RWPE2 (cell line): ENCODE data around the gene EEFSEC.

Experiments used
- ATAC-seq: fragments of 200-7000 bp; cut with Tn5 transposase; 3 replicates; pipeline ENCODE4 v1.9.1; 2021; ENCODE audit warnings: low read depth
- DNase-seq: peaks from one replicate; pipeline ENCODE4 v3.0.0-alpha.2; 2020; ENCODE audit warnings: low spot score
- H3K27ac ChIP-seq: fragments of 450-650 bp; 2 replicates; pipeline ENCODE4 v1.5.1; 2017; ENCODE audit warnings: mild to moderate bottlenecking; ENCODE audit not compliant: poor library complexity, severe bottlenecking
- H3K27me3 ChIP-seq: fragments of 250-450 bp; sonication (Bioruptor Pico); 2 replicates; pipeline ENCODE4 v1.5.1; 2021; ENCODE audit warnings: mild to moderate bottlenecking, moderate library complexity; ENCODE audit not compliant: insufficient read depth, poor library complexity, severe bottlenecking
- H3K36me3 ChIP-seq: fragments of 250-450 bp; sonication (Bioruptor Pico); 2 replicates; pipeline ENCODE4 v1.5.1; 2020; ENCODE audit warnings: low read depth, mild to moderate bottlenecking, moderate library complexity
- H3K4me1 ChIP-seq: fragments of 250-450 bp; sonication (Bioruptor Pico); 2 replicates; pipeline ENCODE4 v1.5.1; 2021; ENCODE audit warnings: mild to moderate bottlenecking, moderate library complexity; ENCODE audit not compliant: insufficient read depth, poor library complexity, severe bottlenecking
- H3K4me3 ChIP-seq: fragments of 250-450 bp; sonication (Bioruptor Pico); 2 replicates; pipeline ENCODE4 v1.5.1; 2021; ENCODE audit warnings: mild to moderate bottlenecking, moderate library complexity; ENCODE audit not compliant: severe bottlenecking
- H3K9me3 ChIP-seq: fragments of 250-450 bp; sonication (Bioruptor Pico); 2 replicates; pipeline ENCODE4 v1.5.1; 2021; ENCODE audit warnings: mild to moderate bottlenecking, moderate library complexity; ENCODE audit not compliant: severe bottlenecking
- TF ChIP-seq, protein P1 (sequence below): fragments of 450-650 bp; IDR thresholded peaks from one replicate; pipeline ENCODE4 v1.5.1; 2017; ENCODE audit warnings: mild to moderate bottlenecking, moderate library complexity; ENCODE audit not compliant: poor library complexity, severe bottlenecking

The EEFSEC gene

DNA sequence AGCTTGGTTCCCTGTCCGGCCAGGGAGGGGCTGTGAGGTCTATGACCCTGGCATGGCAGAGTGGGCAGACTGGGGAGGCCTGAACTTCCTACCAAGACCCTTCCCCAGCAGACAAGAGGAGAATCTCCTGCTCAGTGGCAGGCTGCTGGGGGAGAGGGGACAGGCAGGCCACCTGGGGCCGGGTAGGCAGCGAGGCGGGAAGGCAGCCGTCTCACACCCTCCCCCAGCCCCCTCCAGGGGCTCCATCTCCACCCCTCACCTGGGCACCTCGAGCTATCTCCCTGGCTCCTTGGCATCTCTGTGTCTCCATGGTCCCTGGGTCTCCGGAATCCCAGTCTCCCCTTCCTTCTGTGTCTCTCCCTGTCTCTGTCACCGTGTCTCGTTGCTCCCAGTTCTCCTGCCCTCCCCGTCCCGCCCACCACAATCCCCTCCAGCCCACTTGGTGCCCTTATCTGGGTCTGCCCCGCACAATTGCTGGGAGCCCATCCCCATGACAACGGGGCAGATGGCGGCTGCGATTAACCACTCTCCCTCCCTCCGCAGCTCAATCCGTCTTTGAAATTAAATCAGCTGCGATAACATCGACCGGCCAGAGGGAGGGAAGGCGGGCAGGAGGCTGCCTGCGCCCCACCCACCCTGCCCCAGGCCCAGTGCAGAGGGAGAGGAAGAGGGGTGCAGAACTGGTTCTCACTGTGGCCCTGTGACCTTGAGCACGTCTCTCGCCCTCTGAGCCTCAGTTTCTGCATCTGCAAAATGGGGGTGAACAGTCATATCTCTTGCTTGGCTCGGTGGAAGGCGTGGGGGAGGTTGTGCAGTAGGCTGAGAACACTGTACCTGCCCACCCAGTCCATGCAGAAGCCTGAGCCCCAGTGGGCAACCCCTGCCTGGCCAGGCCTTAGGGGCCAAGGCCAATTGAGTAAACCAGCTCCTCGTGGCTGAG is 303.8 kb downstream of the EEFSEC start:
- TF ChIP-seq, protein P1, sequence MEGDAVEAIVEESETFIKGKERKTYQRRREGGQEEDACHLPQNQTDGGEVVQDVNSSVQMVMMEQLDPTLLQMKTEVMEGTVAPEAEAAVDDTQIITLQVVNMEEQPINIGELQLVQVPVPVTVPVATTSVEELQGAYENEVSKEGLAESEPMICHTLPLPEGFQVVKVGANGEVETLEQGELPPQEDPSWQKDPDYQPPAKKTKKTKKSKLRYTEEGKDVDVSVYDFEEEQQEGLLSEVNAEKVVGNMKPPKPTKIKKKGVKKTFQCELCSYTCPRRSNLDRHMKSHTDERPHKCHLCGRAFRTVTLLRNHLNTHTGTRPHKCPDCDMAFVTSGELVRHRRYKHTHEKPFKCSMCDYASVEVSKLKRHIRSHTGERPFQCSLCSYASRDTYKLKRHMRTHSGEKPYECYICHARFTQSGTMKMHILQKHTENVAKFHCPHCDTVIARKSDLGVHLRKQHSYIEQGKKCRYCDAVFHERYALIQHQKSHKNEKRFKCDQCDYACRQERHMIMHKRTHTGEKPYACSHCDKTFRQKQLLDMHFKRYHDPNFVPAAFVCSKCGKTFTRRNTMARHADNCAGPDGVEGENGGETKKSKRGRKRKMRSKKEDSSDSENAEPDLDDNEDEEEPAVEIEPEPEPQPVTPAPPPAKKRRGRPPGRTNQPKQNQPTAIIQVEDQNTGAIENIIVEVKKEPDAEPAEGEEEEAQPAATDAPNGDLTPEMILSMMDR, result no peak
- Histone ChIP-seq H3K27me3 (no peaks in the 10 kb centered on the region), H3K4me3 (no peak overlapping the region), H3K4me1 (no peaks in the 10 kb centered on the region), H3K9me3 (no peaks in the 10 kb centered on the region), H3K36me3 (no peaks in the 10 kb centered on the region), H3K27ac (no peak overlapping the region)
- no peak for ATAC-seq
- DNase-seq, result no peak

DNA sequence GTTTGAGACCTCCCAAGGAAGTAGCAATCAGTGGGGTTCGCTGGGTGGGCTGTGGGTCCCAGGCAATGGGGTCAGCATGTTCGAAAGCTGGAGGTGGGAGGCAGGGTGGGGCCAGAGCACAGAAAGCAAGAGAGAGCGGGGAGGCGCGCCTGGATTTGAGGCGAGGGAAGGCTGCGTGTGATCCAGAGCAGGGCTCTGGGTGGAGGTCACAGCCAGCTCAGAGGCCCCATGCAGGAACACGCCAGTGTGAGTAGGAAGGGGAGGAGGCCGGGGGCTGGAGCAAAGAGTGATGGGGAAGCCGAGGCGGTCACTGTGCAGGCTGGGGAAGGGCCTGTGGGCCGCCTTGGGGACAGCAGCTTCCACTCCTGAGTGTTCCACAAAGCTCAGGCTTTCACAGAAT is 304.7 kb downstream of the EEFSEC start:
- ATAC-seq, result no peak
- TF ChIP-seq, protein P1, result no peak
- H3K36me3 ChIP-seq, result no peaks in the 10 kb centered on the region
- no peak for DNase-seq
- no peaks in the 10 kb centered on the region for H3K9me3 ChIP-seq
- no peaks in the 10 kb centered on the region for H3K27me3 ChIP-seq
- no peak overlapping the region for H3K27ac ChIP-seq
- no peak overlapping the region for H3K4me3 ChIP-seq
- H3K4me1 ChIP-seq, result no peaks in the 10 kb centered on the region
